Activated T-cell treated with anti-CD3 and anti-CD28 coated beads, Interleukin-2, amount 50 U/mL, for 72 hours (primary cell): ENCODE data around the gene RAB40B. TPM values are rescaled to one million over a fixed set of nuclear protein-coding genes. Genes with fewer than 3 reads are reported as not detected.
A peak's percentile ranks its signal among the peaks of the same experiment; 100 is the strongest.
"Not testable (repeated sequence)": the region's sequence is repeated elsewhere in the genome, so short reads cannot be mapped to it uniquely, and the experiment has no call there.

ENCODE experiments used
- ATAC-seq, 2 donors: fragments of 150-1000 bp; cut with Tn5 transposase; replicated peaks in 1 of 2; 2 replicates each; pipeline ENCODE4 v1.10.0; 2021; ENCODE audit warnings: moderate library complexity in 2 of 2, mild to moderate bottlenecking in 1 of 2
- DNase-seq, 2 donors: peaks; one replicate each; pipeline ENCODE4 v3.0.0; 2021 to 2022; ENCODE audit warnings: mixed read lengths in 1 of 2
- H3K27ac Mint-ChIP-seq: one replicate; pipeline ENCODE4 v1.8.0; 2022; ENCODE audit warnings: mild to moderate bottlenecking, moderate library complexity, mixed read lengths
- H3K27me3 Mint-ChIP-seq: one replicate; pipeline ENCODE4 v1.8.0; 2022; ENCODE audit warnings: low read depth, mixed read lengths
- H3K36me3 Mint-ChIP-seq, 2 donors: one replicate each; pipeline ENCODE4 v1.8.0; 2022; ENCODE audit warnings: mixed read lengths in 2 of 2, mild to moderate bottlenecking in 1 of 2; ENCODE audit not compliant: insufficient read depth in 2 of 2
- H3K4me1 Mint-ChIP-seq: one replicate; pipeline ENCODE4 v1.8.0; 2022; ENCODE audit warnings: low read depth, mixed read lengths
- H3K4me3 Mint-ChIP-seq, 2 donors: one replicate each; pipeline ENCODE4 v1.8.0; 2022; ENCODE audit warnings: mild to moderate bottlenecking in 2 of 2, mixed read lengths in 2 of 2, moderate library complexity in 2 of 2
- H3K9me3 Mint-ChIP-seq, 2 donors: one replicate each; pipeline ENCODE4 v1.8.0; 2022; ENCODE audit warnings: mixed read lengths in 2 of 2
- total RNA-seq, 2 donors: library from RNA; stranded (reverse); gene quantifications; one replicate each; pipeline ENCODE4 v1.2.3, GENCODE V29; 2022

RAB40B gene
- 1 to 10 TPM; 2.5 to 3.1 TPM for total RNA-seq

DNA sequence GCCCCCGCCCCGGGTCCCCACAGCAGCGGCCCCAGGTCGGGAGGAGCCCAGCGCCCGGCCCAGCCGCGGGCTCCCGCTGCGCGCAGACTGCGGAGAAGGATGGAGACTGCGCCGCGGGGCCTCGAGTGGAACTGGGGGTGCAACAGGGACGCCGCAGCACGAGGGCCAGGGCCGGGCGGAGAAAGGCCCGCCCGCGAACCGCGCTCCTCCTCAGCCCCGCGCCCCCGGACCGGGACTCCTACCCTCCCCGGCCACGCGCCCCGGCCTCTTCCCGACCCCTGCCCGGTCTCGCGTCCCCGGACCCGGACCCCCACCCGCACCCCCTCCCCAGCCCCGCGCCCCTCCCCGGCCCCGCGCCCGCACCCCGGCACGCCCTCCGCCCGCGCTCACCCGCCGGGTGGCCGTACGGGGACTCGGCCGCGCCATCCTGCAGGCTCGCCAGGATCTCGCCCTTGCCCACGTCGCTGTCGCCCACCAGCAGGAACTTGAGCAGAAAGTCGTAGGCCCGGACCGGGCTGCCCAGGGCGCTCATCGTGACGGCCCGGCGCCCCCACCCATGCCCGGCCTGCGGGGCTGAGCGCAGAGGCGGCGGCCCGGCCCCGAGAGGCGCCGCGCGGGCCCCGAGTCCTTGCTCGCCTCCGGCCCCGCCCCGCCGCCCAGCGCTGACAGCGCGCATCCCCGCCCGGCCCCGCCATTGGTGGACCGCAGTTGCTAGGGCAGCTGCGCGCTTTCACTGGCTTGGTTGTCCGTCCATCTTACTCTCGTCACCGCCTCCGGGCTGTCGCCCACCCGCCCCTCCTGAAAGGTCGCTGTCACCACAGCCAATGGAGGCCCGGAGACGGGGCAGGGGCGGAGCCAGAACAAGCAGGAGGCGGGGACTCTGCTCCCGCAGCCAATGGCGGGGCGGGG, at the start of gene RAB40B:
Gene RAB40B, minus strand, starts transcription at position 634 of the 909 bp plus-strand sequence. Its CDS starts 102 bp downstream, at position 532.
- Mint-ChIP-seq H3K9me3 (peaks cover 6% of the 10 kb centered on the region in 2 donors), H3K36me3 (peaks cover 2 to 14% of the 10 kb centered on the region in 2 donors), H3K4me3 (peak within 1 kb of the TSS; percentile 88 to 89), H3K27ac (no peak within 1 kb of the TSS), H3K4me1 (peaks cover 11% of the 10 kb centered on the region), H3K27me3 (no peaks in the 10 kb centered on the region)
- DNase-seq: peak; percentile 99
- peak; percentile 97 to 98 for ATAC-seq

- no peak overlapping the region for H3K4me3 Mint-ChIP-seq
- no peaks in the 10 kb centered on the region for H3K27me3 Mint-ChIP-seq
- no peaks in the 10 kb centered on the region for H3K4me1 Mint-ChIP-seq
- peaks cover 14 to 19% of the 10 kb centered on the region in 2 donors for H3K36me3 Mint-ChIP-seq
- no peak overlapping the region for H3K27ac Mint-ChIP-seq
- ATAC-seq: no peak
- H3K9me3 Mint-ChIP-seq: peaks cover 9 to 10% of the 10 kb centered on the region in 2 donors
- no peak for DNase-seq
Observed at GRCh38 chr17:82745524-82745923, 47.0 kb upstream of the RAB40B start.

GRCh38 chr17:82744736-82745135, 46.2 kb upstream of the RAB40B start:
- not testable (repeated sequence) for H3K27ac Mint-ChIP-seq, H3K27me3 Mint-ChIP-seq, ATAC-seq, H3K4me3 Mint-ChIP-seq, DNase-seq, H3K4me1 Mint-ChIP-seq
- Mint-ChIP-seq H3K36me3 (peaks cover 16 to 23% of the 10 kb centered on the region in 2 donors), H3K9me3 (peaks cover 10 to 12% of the 10 kb centered on the region in 2 donors)

- DNase-seq (no peak), ATAC-seq (no peak)
- peaks cover 10 to 12% of the 10 kb centered on the region in 2 donors for H3K9me3 Mint-ChIP-seq
- peaks cover 16 to 23% of the 10 kb centered on the region in 2 donors for H3K36me3 Mint-ChIP-seq
- no peak overlapping the region for H3K4me3 Mint-ChIP-seq
- H3K27ac Mint-ChIP-seq: no peak overlapping the region
- H3K4me1 Mint-ChIP-seq: no peaks in the 10 kb centered on the region
- H3K27me3 Mint-ChIP-seq: no peaks in the 10 kb centered on the region
Observed at GRCh38 chr17:82743344-82744219, 45.1 kb upstream of the RAB40B start.

GRCh38 chr17:82740906-82741759, 42.6 kb upstream of the RAB40B start:
- Mint-ChIP-seq H3K36me3 (peaks cover 13 to 21% of the 10 kb centered on the region in 2 donors), H3K27me3 (no peaks in the 10 kb centered on the region), H3K4me3 (no peak overlapping the region), H3K27ac (no peak overlapping the region), H3K9me3 (peaks cover 7 to 10% of the 10 kb centered on the region in 2 donors), H3K4me1 (no peaks in the 10 kb centered on the region)
- DNase-seq: no peak
- ATAC-seq: no peak

DNA sequence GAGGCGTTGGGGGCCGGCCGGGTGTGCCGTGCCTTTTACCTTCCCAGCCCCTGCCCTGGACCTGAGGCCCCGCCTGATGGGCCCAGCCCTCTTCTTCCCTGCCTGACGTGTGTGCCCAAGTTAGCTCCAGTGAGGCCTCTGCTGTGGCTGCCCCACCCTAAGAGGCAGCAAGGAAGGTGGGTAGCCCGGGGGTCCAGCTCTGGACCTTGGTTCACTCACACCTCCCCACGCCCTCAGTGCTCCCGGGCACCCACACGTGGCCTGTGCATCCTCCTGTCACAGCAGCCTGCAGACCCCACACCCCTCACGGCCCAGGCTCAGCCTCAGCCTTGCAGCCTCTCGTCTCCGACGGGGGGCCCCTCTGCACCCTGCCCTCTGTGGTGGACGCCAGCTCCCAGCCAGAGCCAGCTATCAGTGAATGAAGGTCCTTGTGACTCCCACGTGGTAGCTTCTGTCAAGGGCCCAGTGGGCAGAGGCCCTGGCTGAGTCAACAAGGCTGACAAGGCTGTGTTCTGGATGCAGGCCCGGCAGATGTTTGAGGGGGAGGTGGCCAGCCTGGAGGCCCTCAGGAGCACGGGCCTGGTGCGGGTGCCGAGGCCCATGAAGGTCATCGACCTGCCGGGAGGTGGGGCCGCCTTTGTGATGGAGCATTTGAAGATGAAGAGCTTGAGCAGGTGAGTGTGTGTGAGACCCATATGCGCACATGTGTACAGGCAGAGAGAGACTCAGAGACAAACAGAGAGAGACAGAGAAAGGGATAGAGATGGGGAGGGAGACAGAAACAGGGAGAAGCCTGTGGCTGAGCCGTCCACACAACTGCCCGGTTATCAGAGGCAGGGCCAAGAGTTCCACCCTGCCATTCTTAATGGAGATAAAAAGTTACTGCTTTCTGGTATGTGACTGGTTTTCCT, 39.7 kb upstream of the RAB40B start:
- no peak overlapping the region for H3K27ac Mint-ChIP-seq
- peaks cover 10 to 12% of the 10 kb centered on the region in 2 donors for H3K9me3 Mint-ChIP-seq
- ATAC-seq (no peak), DNase-seq (no peak)
- H3K36me3 Mint-ChIP-seq: peaks cover 17 to 28% of the 10 kb centered on the region in 2 donors
- no peak overlapping the region for H3K4me3 Mint-ChIP-seq
- H3K4me1 Mint-ChIP-seq: no peaks in the 10 kb centered on the region
- no peaks in the 10 kb centered on the region for H3K27me3 Mint-ChIP-seq

GRCh38 chr17:82736511-82737185, 38.1 kb upstream of the RAB40B start:
- H3K4me1 Mint-ChIP-seq: no peaks in the 10 kb centered on the region
- H3K27ac Mint-ChIP-seq: no peak overlapping the region
- H3K9me3 Mint-ChIP-seq: peaks cover 11 to 17% of the 10 kb centered on the region in 2 donors
- peaks cover 17 to 28% of the 10 kb centered on the region in 2 donors for H3K36me3 Mint-ChIP-seq
- DNase-seq: no peak
- no peak for ATAC-seq
- no peaks in the 10 kb centered on the region for H3K27me3 Mint-ChIP-seq
- H3K4me3 Mint-ChIP-seq: no peak overlapping the region

DNA sequence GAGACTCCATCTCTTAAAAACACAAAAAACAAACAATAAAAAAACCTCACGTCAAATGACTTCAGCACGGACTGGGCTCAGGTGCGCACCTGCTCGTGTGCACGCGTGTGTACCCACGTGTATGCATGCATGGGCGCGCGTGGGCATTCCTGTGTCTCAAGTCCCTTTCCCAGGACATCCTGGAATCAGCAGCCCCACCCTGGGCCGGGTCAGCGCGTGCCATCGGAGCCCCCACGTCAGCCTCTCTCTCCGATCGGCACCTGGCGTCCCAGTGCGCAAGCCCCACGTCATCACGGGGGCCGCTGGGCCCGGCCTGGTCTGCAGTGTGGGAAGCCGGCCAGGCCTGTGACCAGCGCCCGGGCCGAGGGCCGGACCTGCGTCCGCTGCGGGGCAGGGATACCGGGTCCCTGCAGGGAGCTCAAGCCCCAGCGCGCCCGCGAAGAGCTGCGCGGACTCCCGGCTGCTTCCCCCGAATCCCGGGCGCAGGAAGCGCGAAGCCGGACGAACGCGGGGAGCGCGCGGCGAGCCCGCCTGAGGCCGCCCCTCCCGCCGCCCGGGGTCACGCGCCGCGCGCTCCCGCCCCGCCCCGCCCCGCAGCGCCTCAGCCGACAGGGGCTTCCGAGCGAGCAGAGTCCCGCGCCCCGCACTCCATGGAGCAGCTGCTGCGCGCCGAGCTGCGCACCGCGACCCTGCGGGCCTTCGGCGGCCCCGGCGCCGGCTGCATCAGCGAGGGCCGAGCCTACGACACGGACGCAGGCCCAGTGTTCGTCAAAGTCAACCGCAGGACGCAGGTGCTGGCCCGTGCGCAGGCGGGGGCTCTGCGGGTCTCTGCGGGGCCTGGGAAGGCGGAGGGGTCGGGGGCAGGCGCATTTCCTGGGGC, 36.7 kb upstream of the RAB40B start, which contains the start of gene FN3K:
Gene FN3K, plus strand, starts transcription at position 629 of the 880 bp plus-strand sequence. Its CDS starts 22 bp downstream, at position 651.
- H3K4me3 Mint-ChIP-seq: peak within 1 kb of the TSS; percentile 58 to 62
- no peak for DNase-seq
- no peaks in the 10 kb centered on the region for H3K4me1 Mint-ChIP-seq
- H3K36me3 Mint-ChIP-seq: peaks cover 8 to 20% of the 10 kb centered on the region in 2 donors
- no peaks in the 10 kb centered on the region for H3K27me3 Mint-ChIP-seq
- peaks cover 5 to 9% of the 10 kb centered on the region in 2 donors for H3K9me3 Mint-ChIP-seq
- peak; percentile 63 for ATAC-seq
- no peak within 1 kb of the TSS for H3K27ac Mint-ChIP-seq

DNA sequence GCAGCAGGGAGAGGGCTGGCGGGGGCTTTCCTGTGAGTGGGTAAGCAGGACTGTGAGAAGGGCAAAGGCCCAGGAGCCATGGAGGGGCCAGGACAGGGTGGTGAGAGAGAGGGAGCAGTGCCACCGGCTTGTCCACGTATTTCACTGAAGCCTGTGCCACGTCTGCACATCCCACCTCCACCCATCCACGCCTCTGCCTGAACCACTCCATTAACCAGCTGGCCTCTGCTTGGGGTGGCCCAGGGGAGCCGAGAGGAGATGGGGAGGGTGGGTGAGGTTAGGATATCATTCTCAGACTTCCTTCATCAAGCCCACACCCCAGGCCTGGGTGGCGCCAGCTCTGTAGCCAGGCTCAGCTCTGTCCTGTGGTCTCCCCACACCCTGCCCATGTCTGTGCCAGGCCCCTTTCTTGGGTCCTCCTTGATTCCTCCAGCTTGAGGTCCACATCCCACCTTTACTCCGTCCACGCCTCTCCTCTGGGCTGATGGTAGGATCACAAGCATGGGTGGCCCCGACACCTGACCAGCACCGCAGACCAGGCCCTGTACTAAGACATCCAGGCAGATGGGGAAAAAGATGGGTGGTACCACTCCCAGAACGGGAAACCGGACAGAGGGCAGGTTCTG, 33.7 kb upstream of the RAB40B start:
- DNase-seq (no peak), ATAC-seq (no peak)
- peaks cover 5 to 7% of the 10 kb centered on the region in 2 donors for H3K9me3 Mint-ChIP-seq
- no peaks in the 10 kb centered on the region for H3K27me3 Mint-ChIP-seq
- no peak overlapping the region for H3K4me3 Mint-ChIP-seq
- H3K4me1 Mint-ChIP-seq: no peaks in the 10 kb centered on the region
- peaks cover 6 to 21% of the 10 kb centered on the region in 2 donors for H3K36me3 Mint-ChIP-seq
- H3K27ac Mint-ChIP-seq: no peak overlapping the region
